Measurements from ENCODE around the gene MCM5. TPM values are rescaled to one million over a fixed set of nuclear protein-coding genes. Genes with fewer than 3 reads are reported as not detected.
A peak's percentile ranks its signal among the peaks of the same experiment; 100 is the strongest.

Gene MCM5
- total RNA-seq, 1 experiment from 2014 or later = 274 TPM

DNA sequence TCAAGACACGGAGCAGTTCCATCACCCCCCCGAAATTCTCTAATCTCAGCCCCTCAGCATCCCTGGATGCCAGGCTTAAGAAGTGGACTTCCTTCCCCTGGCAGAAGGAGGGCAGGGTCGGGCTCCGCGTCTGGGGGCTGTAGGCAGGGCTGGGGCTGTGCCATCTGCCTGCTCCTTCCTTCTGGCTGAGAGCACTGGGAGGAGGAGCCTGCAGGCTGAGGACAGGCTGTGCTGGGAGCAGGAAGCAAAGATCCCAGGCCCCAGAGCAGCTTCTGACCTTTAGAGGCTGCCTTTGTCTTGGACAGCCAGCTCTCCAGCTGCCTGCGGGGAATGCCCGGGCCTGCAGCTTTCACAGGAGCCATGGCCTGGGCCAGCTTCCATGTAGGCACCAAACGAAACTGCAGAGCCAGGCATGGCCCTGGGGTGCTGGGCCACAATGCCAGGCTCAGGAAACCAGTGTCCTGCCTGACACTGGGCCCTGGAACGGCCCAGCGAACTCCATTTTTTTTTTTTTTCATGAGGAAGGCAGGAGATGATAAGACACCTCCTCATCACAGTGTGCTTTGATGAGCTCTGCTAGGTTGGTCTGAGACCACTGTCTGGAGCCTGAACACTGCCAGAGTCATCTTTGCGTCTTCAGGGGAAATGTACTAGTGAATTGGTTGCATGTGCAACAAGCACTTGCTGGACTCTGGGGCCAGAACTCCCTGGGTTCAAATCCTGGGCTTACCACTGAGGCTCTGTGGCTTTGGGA, 67.9 kb downstream of the MCM5 start:
- Histone ChIP-seq H3K56ac (ENCODE audit: insufficient read length, low read depth, low read length) (no peak overlapping the region), H2AK5ac (ENCODE audit: insufficient read length, low read length) (no peak overlapping the region), H2AFZ (ENCODE audit: low read length) (no peak overlapping the region), H2BK120ac (ENCODE audit: low read depth, low read length, poor library complexity, severe bottlenecking) (no peak overlapping the region), H2BK5ac (ENCODE audit: insufficient read length, low read length) (no peak overlapping the region), H3K4ac (ENCODE audit: low read depth, low read length) (no peak overlapping the region), H3K23me2 (ENCODE audit: insufficient read length, low read depth, low read length, poor library complexity, severe bottlenecking) (no peaks in the 10 kb centered on the region), H2BK20ac (ENCODE audit: low read depth, low read length, poor library complexity, severe bottlenecking) (no peak overlapping the region), H3K9ac (ENCODE audit: extremely low read depth, insufficient read length, low read length) (no peak overlapping the region), H3K18ac (ENCODE audit: insufficient read length, low read depth, low read length) (no peak overlapping the region), H4K8ac (replicated peaks; ENCODE audit: insufficient read length, low read depth, low read length) (no peak overlapping the region), H3K79me2 (ENCODE audit: insufficient read depth, low read length) (no peaks in the 10 kb centered on the region), H4K91ac (ENCODE audit: insufficient read length, low read depth, low read length) (no peak overlapping the region), H3K27me3 (ENCODE audit: insufficient read depth, low read length) (no peaks in the 10 kb centered on the region), H3K23ac (ENCODE audit: insufficient read length, low read depth, low read length) (no peak overlapping the region), H3T11ph (ENCODE audit: low read length) (no peak overlapping the region), H4K5ac (ENCODE audit: insufficient read length, low read depth, low read length) (no peak overlapping the region), H4K20me1 (ENCODE audit: control insufficient read depth, insufficient read depth, insufficient read length) (no peaks in the 10 kb centered on the region), H3K14ac (ENCODE audit: insufficient read depth, low read length) (0 out of 2 replicates have a peak overlapping the region, but pooled peaks have one; percentile 24), H2BK12ac (ENCODE audit: insufficient read length, low read depth, low read length) (no peak overlapping the region), H3K9me3 (ENCODE audit: control insufficient read depth, low read depth, low read length) (no peaks in the 10 kb centered on the region), H2BK15ac (ENCODE audit: low read depth, low read length) (no peak overlapping the region), H3K4me2 (ENCODE audit: insufficient read depth, insufficient read length, low read length) (no peak overlapping the region), H3K4me1 (ENCODE audit: insufficient read depth, low read length) (no peaks in the 10 kb centered on the region), H3K79me1 (ENCODE audit: insufficient read depth, low read depth, low read length, poor library complexity, severe bottlenecking) (no peaks in the 10 kb centered on the region), H3K27ac (ENCODE audit: insufficient read length, low read depth, low read length) (no peak overlapping the region)
- Mint-ChIP-seq H3K27me3 (ENCODE audit: low read depth) (peaks cover 4% of the 10 kb centered on the region), H3K36me3 (ENCODE audit: insufficient read depth in 1 of 3, low read depth in 3 of 3) (peaks cover 16 to 23% (median 22%) of the 10 kb centered on the region in 3 experiments), H3K9me3 (peaks cover 15 to 16% of the 10 kb centered on the region in 2 experiments), H3K27ac (peak overlapping the region in 2 of 3 experiments; percentile 55 to 59; a peak in 2 of 7 replicates), H3K4me3 (no peak overlapping the region), H3K4me1 (peaks cover 13 to 14% of the 10 kb centered on the region in 2 experiments)
- WGBS (ENCODE audit: extremely low coverage, insufficient read length, low lambda C conversion rate) = no CpG with 5 or more reads among the region's 11 CpGs
- DNase-seq = peak; percentile 72
- TF ChIP-seq, protein P1, sequence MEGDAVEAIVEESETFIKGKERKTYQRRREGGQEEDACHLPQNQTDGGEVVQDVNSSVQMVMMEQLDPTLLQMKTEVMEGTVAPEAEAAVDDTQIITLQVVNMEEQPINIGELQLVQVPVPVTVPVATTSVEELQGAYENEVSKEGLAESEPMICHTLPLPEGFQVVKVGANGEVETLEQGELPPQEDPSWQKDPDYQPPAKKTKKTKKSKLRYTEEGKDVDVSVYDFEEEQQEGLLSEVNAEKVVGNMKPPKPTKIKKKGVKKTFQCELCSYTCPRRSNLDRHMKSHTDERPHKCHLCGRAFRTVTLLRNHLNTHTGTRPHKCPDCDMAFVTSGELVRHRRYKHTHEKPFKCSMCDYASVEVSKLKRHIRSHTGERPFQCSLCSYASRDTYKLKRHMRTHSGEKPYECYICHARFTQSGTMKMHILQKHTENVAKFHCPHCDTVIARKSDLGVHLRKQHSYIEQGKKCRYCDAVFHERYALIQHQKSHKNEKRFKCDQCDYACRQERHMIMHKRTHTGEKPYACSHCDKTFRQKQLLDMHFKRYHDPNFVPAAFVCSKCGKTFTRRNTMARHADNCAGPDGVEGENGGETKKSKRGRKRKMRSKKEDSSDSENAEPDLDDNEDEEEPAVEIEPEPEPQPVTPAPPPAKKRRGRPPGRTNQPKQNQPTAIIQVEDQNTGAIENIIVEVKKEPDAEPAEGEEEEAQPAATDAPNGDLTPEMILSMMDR (conservative IDR thresholded peaks at IDR 0.05) = no peak
